Measurements from ENCODE around the gene SHCBP1L.
"Not testable (repeated sequence)": the region's sequence is repeated elsewhere in the genome, so short reads cannot be mapped to it uniquely, and the experiment has no call there.

The SHCBP1L gene

GRCh38 chr1:182960046-182960445 lies 7.1 kb upstream of the SHCBP1L start:
- Histone ChIP-seq H3K27me3 (ENCODE audit: control insufficient read depth in 1 of 2, insufficient read depth in 2 of 2, low read length in 2 of 2) (no peaks in the 10 kb centered on the region), H3K9me3 (ENCODE audit: low read length) (no peaks in the 10 kb centered on the region)

GRCh38 chr1:182957902-182958395 lies 5.0 kb upstream of the SHCBP1L start:
- Histone ChIP-seq H3K4me1 (ENCODE audit: insufficient read depth, low read length) (peaks cover 3% of the 10 kb centered on the region), H3K9ac (ENCODE audit: low read length) (no peak overlapping the region), H3K27ac (ENCODE audit: low read depth, low read length) (no peak overlapping the region), H3K36me3 (ENCODE audit: insufficient read depth, low read length) (no peaks in the 10 kb centered on the region), H3K4me3 (ENCODE audit: low read depth in 1 of 2, low read length in 2 of 2) (no peak overlapping the region), H3K27me3 (ENCODE audit: control insufficient read depth in 1 of 2, insufficient read depth in 2 of 2, low read length in 2 of 2) (peaks cover 0 to 3% of the 10 kb centered on the region in 2 donors), H3K9me3 (ENCODE audit: low read length) (no peaks in the 10 kb centered on the region)

More at GRCh38 chr1:182960046-182960445, 7.1 kb upstream of the SHCBP1L start:
- peaks cover 5% of the 10 kb centered on the region for H3K4me1 ChIP-seq (ENCODE audit: insufficient read depth, low read length)
- no peaks in the 10 kb centered on the region for H3K36me3 ChIP-seq (ENCODE audit: insufficient read depth, low read length)
- no peak overlapping the region for H3K4me3 ChIP-seq (ENCODE audit: low read depth in 1 of 2, low read length in 2 of 2)
- H3K27ac ChIP-seq (ENCODE audit: low read depth, low read length), result no peak overlapping the region
- no peak overlapping the region for H3K9ac ChIP-seq (ENCODE audit: low read length)

- no peaks in the 10 kb centered on the region for H3K36me3 ChIP-seq (ENCODE audit: insufficient read depth, low read length)
- no peak overlapping the region for H3K9ac ChIP-seq (ENCODE audit: low read length)
- no peaks in the 10 kb centered on the region for H3K9me3 ChIP-seq (ENCODE audit: low read length)
- peaks cover 0 to 12% of the 10 kb centered on the region in 2 donors for H3K27me3 ChIP-seq (ENCODE audit: control insufficient read depth in 1 of 2, insufficient read depth in 2 of 2, low read length in 2 of 2)
- no peak overlapping the region for H3K4me3 ChIP-seq (ENCODE audit: low read depth in 1 of 2, low read length in 2 of 2)
- H3K27ac ChIP-seq (ENCODE audit: low read depth, low read length), result no peak overlapping the region
- H3K4me1 ChIP-seq (ENCODE audit: insufficient read depth, low read length), result no peaks in the 10 kb centered on the region
Measured at GRCh38 chr1:182956708-182957365, 3.9 kb upstream of the SHCBP1L start.

GRCh38 chr1:182955596-182956588 lies 2.9 kb upstream of the SHCBP1L start:
- Histone ChIP-seq H3K27me3 (ENCODE audit: control insufficient read depth in 1 of 2, insufficient read depth in 2 of 2, low read length in 2 of 2) (peaks cover 0 to 12% of the 10 kb centered on the region in 2 donors), H3K9ac (ENCODE audit: low read length) (no peak overlapping the region), H3K9me3 (ENCODE audit: low read length) (no peaks in the 10 kb centered on the region), H3K4me3 (ENCODE audit: low read depth in 1 of 2, low read length in 2 of 2) (no peak overlapping the region), H3K27ac (ENCODE audit: low read depth, low read length) (no peak overlapping the region), H3K4me1 (ENCODE audit: insufficient read depth, low read length) (no peaks in the 10 kb centered on the region), H3K36me3 (ENCODE audit: insufficient read depth, low read length) (no peaks in the 10 kb centered on the region)

- Histone ChIP-seq H3K36me3 (ENCODE audit: insufficient read depth, low read length) (no peaks in the 10 kb centered on the region), H3K27ac (ENCODE audit: low read depth, low read length) (no peak overlapping the region), H3K4me1 (ENCODE audit: insufficient read depth, low read length) (no peaks in the 10 kb centered on the region)
Measured at GRCh38 chr1:182953826-182954225, 860 bp upstream of the SHCBP1L start.

GRCh38 chr1:182943336-182943735 lies 9.6 kb downstream of the SHCBP1L start:
- not testable (repeated sequence) for H3K36me3 ChIP-seq (ENCODE audit: insufficient read depth, low read length); H3K9me3 ChIP-seq (ENCODE audit: low read length); H3K9ac ChIP-seq (ENCODE audit: low read length); H3K27ac ChIP-seq (ENCODE audit: low read depth, low read length); H3K4me1 ChIP-seq (ENCODE audit: insufficient read depth, low read length); H3K4me3 ChIP-seq (ENCODE audit: low read depth in 1 of 2, low read length in 2 of 2); H3K27me3 ChIP-seq (ENCODE audit: control insufficient read depth in 1 of 2, insufficient read depth in 2 of 2, low read length in 2 of 2)

More at GRCh38 chr1:182953826-182954225, 860 bp upstream of the SHCBP1L start:
- no peak overlapping the region for H3K9ac ChIP-seq (ENCODE audit: low read length)
- no peak overlapping the region for H3K4me3 ChIP-seq (ENCODE audit: low read depth in 1 of 2, low read length in 2 of 2)
- no peaks in the 10 kb centered on the region for H3K9me3 ChIP-seq (ENCODE audit: low read length)
- peaks cover 0 to 12% of the 10 kb centered on the region in 2 donors for H3K27me3 ChIP-seq (ENCODE audit: control insufficient read depth in 1 of 2, insufficient read depth in 2 of 2, low read length in 2 of 2)

- not testable (repeated sequence) for H3K4me3 ChIP-seq (ENCODE audit: low read depth in 1 of 2, low read length in 2 of 2); H3K36me3 ChIP-seq (ENCODE audit: insufficient read depth, low read length); H3K4me1 ChIP-seq (ENCODE audit: insufficient read depth, low read length); H3K9ac ChIP-seq (ENCODE audit: low read length); H3K27ac ChIP-seq (ENCODE audit: low read depth, low read length); H3K27me3 ChIP-seq (ENCODE audit: control insufficient read depth in 1 of 2, insufficient read depth in 2 of 2, low read length in 2 of 2); H3K9me3 ChIP-seq (ENCODE audit: low read length)
Measured at GRCh38 chr1:182942145-182942544, 10.8 kb downstream of the SHCBP1L start.

- no peak overlapping the region for H3K9ac ChIP-seq (ENCODE audit: low read length)
- H3K4me1 ChIP-seq (ENCODE audit: insufficient read depth, low read length), result no peaks in the 10 kb centered on the region
- H3K4me3 ChIP-seq (ENCODE audit: low read depth in 1 of 2, low read length in 2 of 2), result no peak overlapping the region
- no peaks in the 10 kb centered on the region for H3K36me3 ChIP-seq (ENCODE audit: insufficient read depth, low read length)
- no peak overlapping the region for H3K27ac ChIP-seq (ENCODE audit: low read depth, low read length)
- H3K9me3 ChIP-seq (ENCODE audit: low read length), result no peaks in the 10 kb centered on the region
- peaks cover 0 to 4% of the 10 kb centered on the region in 2 donors for H3K27me3 ChIP-seq (ENCODE audit: control insufficient read depth in 1 of 2, insufficient read depth in 2 of 2, low read length in 2 of 2)
Measured at GRCh38 chr1:182939413-182939812, 13.6 kb downstream of the SHCBP1L start.

- Histone ChIP-seq H3K27me3 (ENCODE audit: control insufficient read depth in 1 of 2, insufficient read depth in 2 of 2, low read length in 2 of 2) (no peaks in the 10 kb centered on the region), H3K9ac (ENCODE audit: low read length) (no peak overlapping the region), H3K36me3 (ENCODE audit: insufficient read depth, low read length) (no peaks in the 10 kb centered on the region), H3K4me3 (ENCODE audit: low read depth in 1 of 2, low read length in 2 of 2) (no peak overlapping the region), H3K4me1 (ENCODE audit: insufficient read depth, low read length) (no peaks in the 10 kb centered on the region), H3K27ac (ENCODE audit: low read depth, low read length) (no peak overlapping the region), H3K9me3 (ENCODE audit: low read length) (no peaks in the 10 kb centered on the region)
Measured at GRCh38 chr1:182935716-182936115, 17.2 kb downstream of the SHCBP1L start.

GRCh38 chr1:182930985-182931384 lies 22.0 kb downstream of the SHCBP1L start:
- Histone ChIP-seq H3K9me3 (ENCODE audit: low read length) (no peaks in the 10 kb centered on the region), H3K27ac (ENCODE audit: low read depth, low read length) (no peak overlapping the region), H3K9ac (ENCODE audit: low read length) (no peak overlapping the region), H3K36me3 (ENCODE audit: insufficient read depth, low read length) (no peaks in the 10 kb centered on the region), H3K4me1 (ENCODE audit: insufficient read depth, low read length) (no peaks in the 10 kb centered on the region), H3K4me3 (ENCODE audit: low read depth in 1 of 2, low read length in 2 of 2) (no peak overlapping the region), H3K27me3 (ENCODE audit: control insufficient read depth in 1 of 2, insufficient read depth in 2 of 2, low read length in 2 of 2) (no peaks in the 10 kb centered on the region)

- no peak overlapping the region for H3K27ac ChIP-seq (ENCODE audit: low read depth, low read length)
- H3K9me3 ChIP-seq (ENCODE audit: low read length), result no peaks in the 10 kb centered on the region
- H3K9ac ChIP-seq (ENCODE audit: low read length), result no peak overlapping the region
- no peaks in the 10 kb centered on the region for H3K36me3 ChIP-seq (ENCODE audit: insufficient read depth, low read length)
- H3K4me3 ChIP-seq (ENCODE audit: low read depth in 1 of 2, low read length in 2 of 2), result no peak overlapping the region
- no peaks in the 10 kb centered on the region for H3K27me3 ChIP-seq (ENCODE audit: control insufficient read depth in 1 of 2, insufficient read depth in 2 of 2, low read length in 2 of 2)
- H3K4me1 ChIP-seq (ENCODE audit: insufficient read depth, low read length), result no peaks in the 10 kb centered on the region
Measured at GRCh38 chr1:182927693-182928433, 25.1 kb downstream of the SHCBP1L start.

All from muscle layer of colon (tissue), 2 donors.